Keratinocyte (primary cell): ENCODE results near the gene POLR2M.

Experiments
- CTCF ChIP-seq, 3 experiments: IDR thresholded peaks in 1 of 3; conservative IDR thresholded peaks in 1 of 3; optimal IDR thresholded peaks in 1 of 3; 2 replicates in 2 of 3; 3 replicates in 1 of 3; pipeline versions ENCODE3 to v1.5.1; 2011; ENCODE audit warnings: low read length in 3 of 3, mild to moderate bottlenecking in 3 of 3, moderate library complexity in 2 of 3, control low read depth in 1 of 3, inconsistent platforms in 1 of 3; ENCODE audit not compliant: insufficient read depth in 2 of 3; ENCODE audit errors: extremely low read depth in 1 of 3
- EZH2 ChIP-seq: IDR thresholded peaks from one replicate; pipeline ENCODE4 v1.6.1; 2012; ENCODE audit warnings: inconsistent platforms, mild to moderate bottlenecking, low read length, moderate library complexity

- TF ChIP-seq CTCF (optimal IDR thresholded peaks at IDR 0.05 in 1 of 3, IDR thresholded peaks at IDR 0.05 in 1 of 3, conservative IDR thresholded peaks at IDR 0.05 in 1 of 3; ENCODE audit: extremely low read depth in 1 of 3, insufficient read depth in 2 of 3, low read length in 3 of 3): no peak
- no peak for TF ChIP-seq EZH2
Measured at GRCh38 chr15:57698991-57699390, 7.5 kb upstream of the POLR2M start.
